Endothelial cell of umbilical vein (primary cell): ENCODE measurements around the gene GALNT9.

Source experiments
- CTCF ChIP-seq, 2 donors: IDR thresholded peaks; 1 replicate in 1 of 2; 2 replicates in 1 of 2; pipeline ENCODE4 v1.5.1; 2011; ENCODE audit warnings: low read length in 2 of 2, mild to moderate bottlenecking in 2 of 2, moderate library complexity in 2 of 2, control low read depth in 1 of 2, inconsistent platforms in 1 of 2, low read depth in 1 of 2; ENCODE audit not compliant: insufficient read depth in 1 of 2; ENCODE audit errors: extremely low read depth in 1 of 2
- EZH2 ChIP-seq: IDR thresholded peaks from 2 replicates; pipeline ENCODE4 v1.6.1; 2012; ENCODE audit warnings: borderline replicate concordance, low read depth, mild to moderate bottlenecking, moderate library complexity, low read length, inconsistent platforms; ENCODE audit not compliant: severe bottlenecking
- FOS ChIP-seq: IDR thresholded peaks from 2 replicates; pipeline ENCODE4 v1.6.1; 2011; ENCODE audit warnings: mild to moderate bottlenecking, low read length, moderate library complexity, borderline replicate concordance; ENCODE audit not compliant: insufficient read depth
- GATA2 ChIP-seq: IDR thresholded peaks from 2 replicates; pipeline ENCODE4 v1.7.0; 2011; ENCODE audit warnings: low read depth, mild to moderate bottlenecking, moderate library complexity, mixed read lengths, low read length; ENCODE audit not compliant: insufficient read length, insufficient read depth
- JUN ChIP-seq: IDR thresholded peaks from 2 replicates; pipeline ENCODE4 v1.6.1; 2011; ENCODE audit warnings: borderline replicate concordance, low read depth; ENCODE audit not compliant: insufficient read length, insufficient read depth
- MAX ChIP-seq: IDR thresholded peaks from 2 replicates; pipeline ENCODE4 v1.6.1; 2011; ENCODE audit not compliant: insufficient read depth, insufficient read length
- MYC ChIP-seq: IDR thresholded peaks from one replicate; pipeline ENCODE4 v1.6.1; 2011; ENCODE audit warnings: mild to moderate bottlenecking, low read depth, low read length
- POLR2A ChIP-seq: IDR thresholded peaks from 2 replicates; pipeline ENCODE4 v1.6.1; 2012; ENCODE audit warnings: low read depth, mild to moderate bottlenecking, control low read depth, low read length
- POLR2AphosphoS5 ChIP-seq: IDR thresholded peaks from 2 replicates; pipeline ENCODE4 v1.6.1; 2012; ENCODE audit warnings: low read depth, mild to moderate bottlenecking, control low read depth, low read length, moderate library complexity; ENCODE audit not compliant: insufficient read depth

- TF ChIP-seq CTCF (IDR thresholded peaks at IDR 0.05; ENCODE audit: extremely low read depth in 1 of 2, insufficient read depth in 1 of 2, low read depth in 1 of 2, low read length in 2 of 2) (no peak), POLR2A (no peak), MYC (no peak), EZH2 (no peak), POLR2AphosphoS5 (no peak), MAX (no peak), JUN (no peak), FOS (no peak), GATA2 (no peak)
Observed at GRCh38 chr12:132243596-132244310, 85.6 kb downstream of the GALNT9 start.
